Endothelial cell of umbilical vein (primary cell): ENCODE measurements around the gene DTX3L.

Experiments
- CTCF ChIP-seq, 2 donors: IDR thresholded peaks; 1 replicate in 1 of 2; 2 replicates in 1 of 2; pipeline ENCODE4 v1.5.1; 2011; ENCODE audit warnings: low read length in 2 of 2, mild to moderate bottlenecking in 2 of 2, moderate library complexity in 2 of 2, control low read depth in 1 of 2, inconsistent platforms in 1 of 2, low read depth in 1 of 2; ENCODE audit not compliant: insufficient read depth in 1 of 2; ENCODE audit errors: extremely low read depth in 1 of 2
- POLR2AphosphoS5 ChIP-seq: IDR thresholded peaks from 2 replicates; pipeline ENCODE4 v1.6.1; 2012; ENCODE audit warnings: low read depth, mild to moderate bottlenecking, control low read depth, low read length, moderate library complexity; ENCODE audit not compliant: insufficient read depth

- TF ChIP-seq CTCF (IDR thresholded peaks at IDR 0.05; ENCODE audit: extremely low read depth in 1 of 2, insufficient read depth in 1 of 2, low read depth in 1 of 2, low read length in 2 of 2) (no peak), POLR2AphosphoS5 (no peak)
Observed at GRCh38 chr3:122559906-122560305, 4.2 kb upstream of the DTX3L start.
